SU-DHL-6 (cell line): ENCODE results near the gene PPP2R3A.

ENCODE experiments used
- H2AFZ ChIP-seq: fragments of 200-600 bp; sonication (generic); 2 replicates; pipeline ENCODE4 v1.6.1; 2014; ENCODE audit warnings: low read depth, mild to moderate bottlenecking, moderate library complexity, mixed read lengths, antibody characterized with exemption, low read length; ENCODE audit not compliant: severe bottlenecking
- H3F3A ChIP-seq: fragments of 200-600 bp; shearing (Covaris generic); 2 replicates; pipeline ENCODE4 v1.6.0; 2016; ENCODE audit warnings: antibody characterized with exemption, mild to moderate bottlenecking; ENCODE audit not compliant: insufficient read depth
- H3K27ac ChIP-seq: fragments of 200-600 bp; sonication (generic); 2 replicates; pipeline ENCODE4 v1.5.1; 2016; ENCODE audit warnings: low read depth, mild to moderate bottlenecking, low read length, moderate library complexity, mixed read lengths
- H3K27me3 ChIP-seq: fragments of 200-600 bp; sonication (generic), shearing (Covaris generic); 2 replicates; pipeline ENCODE4 v1.6.0; 2014; ENCODE audit warnings: mild to moderate bottlenecking, low read length
- H3K36me3 ChIP-seq: fragments of 200-600 bp; sonication (generic); 2 replicates; pipeline ENCODE4 v1.6.1; 2014; ENCODE audit warnings: mild to moderate bottlenecking, low read length, mixed read lengths
- H3K4me2 ChIP-seq: fragments of 300-600, 200-600 bp; shearing (Covaris generic), sonication (generic); 2 replicates; pipeline ENCODE4 v1.6.0; 2014; ENCODE audit warnings: low read length, low read depth, mild to moderate bottlenecking; ENCODE audit not compliant: poor library complexity, severe bottlenecking
- H3K4me3 ChIP-seq: fragments of 200-600 bp; sonication (generic); 2 replicates; pipeline ENCODE4 v1.5.1; 2014; ENCODE audit warnings: antibody characterized with exemption, low read length, mild to moderate bottlenecking, mixed read lengths; ENCODE audit not compliant: insufficient read depth, poor library complexity, severe bottlenecking
- H3K79me2 ChIP-seq: fragments of 200-600 bp; sonication (generic); 2 replicates; pipeline ENCODE4 v1.6.1; 2014; ENCODE audit warnings: mild to moderate bottlenecking, low read length, moderate library complexity; ENCODE audit not compliant: insufficient read depth
- H3K9ac ChIP-seq: fragments of 200-600 bp; sonication (generic); 2 replicates; pipeline ENCODE4 v1.7.0; 2014; ENCODE audit warnings: mild to moderate bottlenecking, low read length
- H3K9me2 ChIP-seq: fragments of 200-600 bp; sonication (generic); replicated peaks from 2 replicates; pipeline ENCODE4 v1.6.1; 2014; ENCODE audit warnings: low read length; ENCODE audit not compliant: insufficient read depth
- H3K9me3 ChIP-seq: fragments of 200-600 bp; sonication (generic); 2 replicates; pipeline ENCODE4 v1.6.1; 2014; ENCODE audit warnings: low read length, mixed read lengths; ENCODE audit not compliant: insufficient read depth
- H4K20me1 ChIP-seq: fragments of 200-600 bp; sonication (generic); 2 replicates; pipeline ENCODE4 v1.6.1; 2014; ENCODE audit warnings: low read depth, mild to moderate bottlenecking, antibody characterized with exemption, low read length, moderate library complexity, mixed read lengths
- CTCF ChIP-seq: fragments of 200-600 bp; sonication (generic); IDR thresholded peaks from one replicate; pipeline ENCODE4 v1.5.1; 2017; ENCODE audit warnings: antibody characterized with exemption, mild to moderate bottlenecking, low read length, moderate library complexity; ENCODE audit not compliant: insufficient read depth, poor library complexity, severe bottlenecking
- EZH2phosphoT487 ChIP-seq: fragments of 200-600 bp; sonication (generic), shearing (Covaris generic); conservative IDR thresholded peaks from 2 replicates; pipeline ENCODE4 v1.6.1; 2018; ENCODE audit warnings: mild to moderate bottlenecking, antibody characterized with exemption, low read length, moderate library complexity, mixed read lengths

The PPP2R3A gene

DNA sequence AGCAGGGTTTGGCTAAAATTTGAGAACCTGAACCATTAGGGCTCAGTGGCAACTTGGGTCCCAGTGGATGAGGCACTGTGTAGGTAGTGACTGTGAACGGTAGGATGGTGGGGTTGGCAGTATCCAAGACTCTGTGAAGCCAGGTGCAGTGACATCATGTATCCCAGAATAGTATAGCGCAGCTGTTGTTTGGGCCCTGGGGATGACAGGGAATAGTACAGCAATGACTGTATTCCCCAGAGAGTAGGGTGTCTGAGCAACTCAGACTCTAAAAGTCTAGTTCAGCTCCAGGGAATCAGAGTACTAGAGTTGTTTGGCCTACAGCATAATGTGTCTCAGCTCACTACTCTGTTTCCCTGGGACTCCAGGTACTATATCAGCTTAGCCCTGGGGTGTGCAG is 20.7 kb upstream of the PPP2R3A start:
- Histone ChIP-seq H4K20me1 (no peaks in the 10 kb centered on the region), H3K79me2 (no peaks in the 10 kb centered on the region), H3K4me3 (no peak overlapping the region), H3K36me3 (no peaks in the 10 kb centered on the region), H3K4me2 (no peak overlapping the region), H3K27ac (no peak overlapping the region), H3K9me3 (no peaks in the 10 kb centered on the region), H3F3A (no peaks in the 10 kb centered on the region), H3K27me3 (no peaks in the 10 kb centered on the region), H3K9me2 (no peaks in the 10 kb centered on the region), H3K9ac (no peak overlapping the region), H2AFZ (no peak overlapping the region)
- TF ChIP-seq EZH2phosphoT487, result no peak
- TF ChIP-seq CTCF, result no peak

DNA sequence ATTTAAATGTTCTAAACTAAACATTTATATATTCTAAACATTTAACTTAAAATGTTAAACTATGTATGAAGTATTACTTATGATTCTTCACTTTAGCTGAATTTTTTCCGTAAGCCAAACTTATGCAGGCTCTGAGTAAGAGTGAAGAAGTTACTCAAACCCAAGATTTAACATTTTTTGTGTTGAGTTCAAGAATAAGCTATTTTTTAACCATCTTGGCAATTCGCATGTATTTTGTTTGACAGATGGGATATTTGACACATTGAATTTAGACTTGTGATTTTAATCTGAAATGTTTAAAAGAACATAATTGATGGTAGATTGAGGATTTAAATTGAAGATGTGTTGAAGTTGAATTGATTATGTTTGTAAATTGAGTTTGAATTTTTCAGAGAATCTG is 14.6 kb upstream of the PPP2R3A start:
- no peak for TF ChIP-seq CTCF
- TF ChIP-seq EZH2phosphoT487, result no peak
- Histone ChIP-seq H3K9ac (no peak overlapping the region), H3K9me2 (no peaks in the 10 kb centered on the region), H3K4me2 (no peak overlapping the region), H3K27me3 (no peaks in the 10 kb centered on the region), H3K36me3 (no peaks in the 10 kb centered on the region), H3K4me3 (no peak overlapping the region), H3K9me3 (no peaks in the 10 kb centered on the region), H3K79me2 (no peaks in the 10 kb centered on the region), H3F3A (no peaks in the 10 kb centered on the region), H3K27ac (no peak overlapping the region), H2AFZ (no peak overlapping the region), H4K20me1 (no peaks in the 10 kb centered on the region)

GRCh38 chr3:135964160-135964955 is 1.2 kb upstream of the PPP2R3A start:
- TF ChIP-seq EZH2phosphoT487 (no peak), CTCF (no peak)
- H3K4me2 ChIP-seq, result no peak overlapping the region
- H3K9me2 ChIP-seq, result no peaks in the 10 kb centered on the region
- H3K79me2 ChIP-seq, result no peaks in the 10 kb centered on the region
- no peak overlapping the region for H3K27ac ChIP-seq
- H3K36me3 ChIP-seq, result no peaks in the 10 kb centered on the region
- no peak overlapping the region for H2AFZ ChIP-seq
- no peaks in the 10 kb centered on the region for H3K9me3 ChIP-seq
- H3K9ac ChIP-seq, result no peak overlapping the region
- H3K4me3 ChIP-seq, result no peak overlapping the region
- H3K27me3 ChIP-seq, result no peaks in the 10 kb centered on the region
- H3F3A ChIP-seq, result no peaks in the 10 kb centered on the region
- H4K20me1 ChIP-seq, result no peaks in the 10 kb centered on the region
